ENCODE data around the gene KSR1.

KSR1 gene

DNA sequence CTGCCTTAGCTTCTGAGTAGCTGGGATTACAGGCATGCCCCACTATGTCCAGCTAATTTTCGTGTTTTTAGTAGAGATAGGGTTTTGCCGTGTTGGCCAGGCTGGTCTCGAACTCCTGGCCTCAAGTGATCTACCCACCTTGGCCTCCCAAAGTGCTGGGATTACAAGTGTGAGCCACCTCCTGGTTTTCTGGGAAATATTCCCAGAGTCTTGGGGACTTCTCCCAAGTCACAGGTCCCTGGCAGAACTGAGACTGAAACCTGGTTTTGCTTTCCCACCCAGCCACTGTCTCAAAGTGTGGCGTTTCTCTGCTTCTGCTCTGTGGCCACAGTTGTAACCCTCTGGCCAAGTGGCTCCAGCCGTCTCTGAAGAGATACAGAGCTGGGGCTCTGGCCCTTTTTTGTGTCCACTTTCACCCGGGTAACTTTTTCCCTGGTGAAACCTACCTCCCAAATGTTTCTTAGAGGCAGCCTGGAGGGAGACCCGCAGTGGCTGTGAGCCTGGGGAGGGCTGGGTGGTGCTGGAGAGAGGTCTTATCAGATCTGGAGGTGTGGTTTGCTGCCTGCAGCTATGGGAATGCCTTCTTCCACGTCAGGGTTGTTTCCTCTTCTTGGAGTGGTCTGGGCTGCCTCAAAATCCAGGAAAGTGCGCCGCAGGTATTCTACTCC is 5.1 kb downstream of the KSR1 start:
- no peak for TF ChIP-seq POU6F1 (CRISPR knock-in tag; IDR thresholded peaks at IDR 0.05; ENCODE audit: borderline replicate concordance, low read depth)
- TF ChIP-seq GLIS3 (CRISPR knock-in tag; IDR thresholded peaks at IDR 0.05), result no peak
- TF ChIP-seq OSR1 (CRISPR knock-in tag; IDR thresholded peaks at IDR 0.05), result no peak
- TF ChIP-seq ARNTL (CRISPR knock-in tag; IDR thresholded peaks at IDR 0.05; ENCODE audit: borderline replicate concordance, low read depth), result no peak
- TF ChIP-seq CSRNP3 (CRISPR knock-in tag; IDR thresholded peaks at IDR 0.05), result no peak
- TF ChIP-seq ZNF8 (CRISPR knock-in tag; IDR thresholded peaks at IDR 0.05), result no peak
- TF ChIP-seq SNAI2 (CRISPR knock-in tag; IDR thresholded peaks at IDR 0.05), result no peak
- no peak for TF ChIP-seq PPARA (CRISPR knock-in tag; IDR thresholded peaks at IDR 0.05; ENCODE audit: borderline replicate concordance)
- TF ChIP-seq ZFP30 (CRISPR knock-in tag; IDR thresholded peaks at IDR 0.05), result no peak
- TF ChIP-seq ISL1 (CRISPR knock-in tag; IDR thresholded peaks at IDR 0.05), result no peak
- TF ChIP-seq, protein P1, sequence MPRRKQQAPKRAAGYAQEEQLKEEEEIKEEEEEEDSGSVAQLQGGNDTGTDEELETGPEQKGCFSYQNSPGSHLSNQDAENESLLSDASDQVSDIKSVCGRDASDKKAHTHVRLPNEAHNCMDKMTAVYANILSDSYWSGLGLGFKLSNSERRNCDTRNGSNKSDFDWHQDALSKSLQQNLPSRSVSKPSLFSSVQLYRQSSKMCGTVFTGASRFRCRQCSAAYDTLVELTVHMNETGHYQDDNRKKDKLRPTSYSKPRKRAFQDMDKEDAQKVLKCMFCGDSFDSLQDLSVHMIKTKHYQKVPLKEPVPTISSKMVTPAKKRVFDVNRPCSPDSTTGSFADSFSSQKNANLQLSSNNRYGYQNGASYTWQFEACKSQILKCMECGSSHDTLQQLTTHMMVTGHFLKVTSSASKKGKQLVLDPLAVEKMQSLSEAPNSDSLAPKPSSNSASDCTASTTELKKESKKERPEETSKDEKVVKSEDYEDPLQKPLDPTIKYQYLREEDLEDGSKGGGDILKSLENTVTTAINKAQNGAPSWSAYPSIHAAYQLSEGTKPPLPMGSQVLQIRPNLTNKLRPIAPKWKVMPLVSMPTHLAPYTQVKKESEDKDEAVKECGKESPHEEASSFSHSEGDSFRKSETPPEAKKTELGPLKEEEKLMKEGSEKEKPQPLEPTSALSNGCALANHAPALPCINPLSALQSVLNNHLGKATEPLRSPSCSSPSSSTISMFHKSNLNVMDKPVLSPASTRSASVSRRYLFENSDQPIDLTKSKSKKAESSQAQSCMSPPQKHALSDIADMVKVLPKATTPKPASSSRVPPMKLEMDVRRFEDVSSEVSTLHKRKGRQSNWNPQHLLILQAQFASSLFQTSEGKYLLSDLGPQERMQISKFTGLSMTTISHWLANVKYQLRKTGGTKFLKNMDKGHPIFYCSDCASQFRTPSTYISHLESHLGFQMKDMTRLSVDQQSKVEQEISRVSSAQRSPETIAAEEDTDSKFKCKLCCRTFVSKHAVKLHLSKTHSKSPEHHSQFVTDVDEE (CRISPR knock-in tag; IDR thresholded peaks at IDR 0.05), result no peak
- ATAC-seq, result no peak

DNA sequence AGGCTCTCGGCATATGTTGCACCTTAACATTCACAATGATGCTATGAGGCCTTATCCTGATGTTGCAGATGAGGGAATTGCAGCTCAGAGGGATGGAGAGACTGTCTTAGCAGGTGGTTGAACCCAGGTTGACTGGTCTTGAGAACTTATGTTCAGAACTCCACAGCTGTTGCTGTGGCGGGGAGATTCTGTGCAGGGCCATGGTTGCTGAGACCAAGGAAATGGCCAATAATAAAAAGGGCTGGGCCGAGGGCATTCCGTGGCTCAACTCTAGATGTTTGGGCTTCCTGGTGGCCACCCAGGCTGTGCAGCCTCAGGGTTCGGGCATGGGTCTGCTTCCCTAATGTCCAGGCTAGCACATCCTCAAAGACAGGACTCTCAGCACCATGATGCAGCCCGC is 5.9 kb downstream of the KSR1 start:
- no peak for ATAC-seq
- TF ChIP-seq CSRNP3 (CRISPR knock-in tag; IDR thresholded peaks at IDR 0.05) (no peak), POU6F1 (CRISPR knock-in tag; IDR thresholded peaks at IDR 0.05; ENCODE audit: borderline replicate concordance, low read depth) (no peak), BACH2 (CRISPR knock-in tag; IDR thresholded peaks at IDR 0.05; ENCODE audit: borderline replicate concordance) (no peak), ARNTL (CRISPR knock-in tag; IDR thresholded peaks at IDR 0.05; ENCODE audit: borderline replicate concordance, low read depth) (no peak), CSDC2 (CRISPR knock-in tag; IDR thresholded peaks at IDR 0.05) (no peak), ESRRG (CRISPR knock-in tag; IDR thresholded peaks at IDR 0.05) (no peak), PATZ1 (CRISPR knock-in tag; IDR thresholded peaks at IDR 0.05; ENCODE audit: borderline replicate concordance) (no peak), GLIS3 (CRISPR knock-in tag; IDR thresholded peaks at IDR 0.05) (no peak), OSR1 (CRISPR knock-in tag; IDR thresholded peaks at IDR 0.05) (no peak), ZFP30 (CRISPR knock-in tag; IDR thresholded peaks at IDR 0.05) (no peak), ZNF8 (CRISPR knock-in tag; IDR thresholded peaks at IDR 0.05) (no peak)
- TF ChIP-seq, protein P1 (CRISPR knock-in tag; IDR thresholded peaks at IDR 0.05), result no peak

Measured in SK-N-SH treated with all-trans-retinoic acid at 6 μM for 48 hours (cell line).